GM12878 (cell line): ENCODE data around the gene PELI2. TPM values are rescaled to one million over a fixed set of nuclear protein-coding genes. Genes with fewer than 3 reads are reported as not detected.

Source experiments
- ATAC-seq: fragments of 200-7000 bp; cut with Tn5 transposase; 3 replicates; pipeline ENCODE4 v1.9.1; 2020; ENCODE audit warnings: mild to moderate bottlenecking, moderate library complexity
- BruUV-seq: library from RNA; stranded (reverse); fragments of 400-500 nt; replicated peaks from 2 replicates; lab custom pipeline; 2021; lab: Mats Ljungman, UMichigan
- CTCF ChIA-PET: fragments of 300-600 bp; sonication (Branson Sonifier 250); formaldehyde crosslinking; extraction: SDS; loops from one replicate; lab custom pipeline; 2021; ENCODE audit warnings: inconsistent platforms; lab: Yijun Ruan, JAX
- POLR2A ChIA-PET: fragments of 350-600 bp; formaldehyde crosslinking; extraction: SDS; loops from one replicate; lab custom pipeline; 2021; ENCODE audit warnings: inconsistent platforms; lab: Charles Lee
- RAD21 ChIA-PET: fragments of 300-600 bp; sonication (Branson Sonifier 250); formaldehyde crosslinking; loops from one replicate; lab custom pipeline; 2023; ENCODE audit warnings: antibody characterized with exemption; ENCODE audit not compliant: unreplicated experiment; lab: Charles Lee
- SMC1A ChIA-PET: fragments of 300-600 bp; sonication (Branson Sonifier 250); formaldehyde crosslinking; loops from one replicate; lab custom pipeline; 2023; ENCODE audit not compliant: unreplicated experiment, uncharacterized antibody; lab: Charles Lee
- DNase-seq: peaks from one replicate; pipeline ENCODE4 v3.0.0-alpha.2; 2011; ENCODE audit warnings: low read depth, low spot score
- FAIRE-seq: peaks from 3 replicates; lab custom pipeline; 2011; peaks lifted over from hg19 to GRCh38; lab: Jason Lieb, UNC
- H2AFZ ChIP-seq: 2 replicates; pipeline ENCODE4 v1.6.0; 2011; ENCODE audit warnings: low read depth, low read length, control low read depth; ENCODE audit not compliant: control insufficient read depth
- H3K27ac ChIP-seq: 2 replicates; pipeline ENCODE4 v1.5.1; 2011; ENCODE audit warnings: control low read depth; ENCODE audit not compliant: control insufficient read depth, insufficient read depth
- H3K27me3 ChIP-seq, 2 experiments: replicated peaks in 1 of 2; 2 replicates each; pipeline versions ENCODE4 v1.6.0 to v1.6.1; 2011; ENCODE audit warnings: low read length in 1 of 2; ENCODE audit not compliant: control insufficient read depth in 2 of 2, insufficient read depth in 2 of 2
- H3K36me3 ChIP-seq, 2 experiments: 2 replicates each; pipeline ENCODE4 v1.5.1; 2011; ENCODE audit warnings: low read length in 1 of 2; ENCODE audit not compliant: control insufficient read depth in 2 of 2, insufficient read depth in 2 of 2
- H3K4me1 ChIP-seq: 2 replicates; pipeline ENCODE4 v1.6.1; 2011; ENCODE audit warnings: mild to moderate bottlenecking, low read length, moderate library complexity, mixed read lengths; ENCODE audit not compliant: control insufficient read depth, insufficient read depth
- H3K4me2 ChIP-seq: 2 replicates; pipeline ENCODE4 v1.6.0; 2011; ENCODE audit warnings: control low read depth; ENCODE audit not compliant: control insufficient read depth, insufficient read depth
- H3K4me3 ChIP-seq: fragments of 200-600 bp; sonication (generic); 2 replicates; pipeline ENCODE4 v1.5.1; 2016
- H3K79me2 ChIP-seq: 2 replicates; pipeline ENCODE4 v1.6.0; 2011; ENCODE audit warnings: low read length; ENCODE audit not compliant: control insufficient read depth, insufficient read depth
- H3K9ac ChIP-seq: 2 replicates; pipeline ENCODE4 v1.8.0; 2011; ENCODE audit warnings: low read length, control low read depth, mixed read lengths; ENCODE audit not compliant: control insufficient read depth, insufficient read depth
- H3K9me3 ChIP-seq: replicated peaks from 3 replicates; pipeline ENCODE4 v1.5.1; 2011; ENCODE audit warnings: mild to moderate bottlenecking, low read length; ENCODE audit not compliant: control insufficient read depth, insufficient read depth
- H4K20me1 ChIP-seq: 2 replicates; pipeline ENCODE4 v1.6.0; 2011; ENCODE audit not compliant: control insufficient read depth, insufficient read depth
- HDAC2 ChIP-seq: fragments of 200-600 bp; sonication (generic); IDR thresholded peaks from 2 replicates; pipeline ENCODE4 v1.6.1; 2017
- JUND ChIP-seq: IDR thresholded peaks from 2 replicates; pipeline ENCODE4 v1.6.1; 2012; ENCODE audit warnings: low read depth, mild to moderate bottlenecking, low read length, improper control_type of control experiment, moderate library complexity
- NBN ChIP-seq: fragments of 450-650 bp; IDR thresholded peaks from 2 replicates; pipeline ENCODE4 v1.6.1; 2016
- NR2F1 ChIP-seq: fragments of 450-650 bp; conservative IDR thresholded peaks from 2 replicates; pipeline ENCODE4 v1.6.1; 2017; ENCODE audit warnings: mild to moderate bottlenecking
- RUNX3 ChIP-seq: IDR thresholded peaks from 2 replicates; pipeline ENCODE4 v1.6.1; 2012; ENCODE audit warnings: low read length, inconsistent platforms
- SREBF2 ChIP-seq: IDR thresholded peaks from 2 replicates; pipeline ENCODE4 v1.6.1; 2012; ENCODE audit warnings: mild to moderate bottlenecking, low read length
- ZNF207 ChIP-seq: fragments of 450-650 bp; IDR thresholded peaks from 2 replicates; pipeline ENCODE4 v1.6.1; 2014; ENCODE audit warnings: antibody characterized with exemption, mild to moderate bottlenecking, borderline replicate concordance
- ZNF217 ChIP-seq: fragments of 450-650 bp; IDR thresholded peaks from 2 replicates; pipeline ENCODE4 v1.6.1; 2017; ENCODE audit warnings: antibody characterized with exemption, mild to moderate bottlenecking
- WGBS: methylation state at CpG from one replicate; pipeline ENCODE4 v1.1.6; 2016; ENCODE audit warnings: low lambda C conversion rate; ENCODE audit not compliant: insufficient replicate concordance, insufficient coverage; ENCODE audit errors: missing lambda C conversion rate; 5-methylcytosine and 5-hydroxymethylcytosine counted together
- in situ Hi-C: fragments of 300-500 bp; cut with MboI; formaldehyde crosslinking; loops from 9 replicates; pipeline ENCODE4 v1.14.3; 2018; ENCODE audit warnings: mixed read lengths
- intact Hi-C: fragments of 100-400 bp; cut with micrococcal nuclease; formaldehyde crosslinking; loops from one replicate; pipeline ENCODE4 v1.14.2; 2022; ENCODE audit not compliant: unreplicated experiment
- polyA plus RNA-seq, 11 experiments: library from polyadenylated mRNA; depleted of rRNA in 4 of 11; unstranded in 6 of 11; stranded (reverse) in 5 of 11; fragments of >200 nt; fragmentation: Nextera tagmentation in 4 of 11; fragmentation: Illumina TruSeq in 1 of 11; extraction: Ambion mirVana in 4 of 11; extraction: Trizol in 1 of 11; gene quantifications; 1 replicate in 1 of 11; 2 replicates in 10 of 11; pipeline versions ENCODE4 v1.2.1 to v1.2.3, GENCODE V29; 2011 to 2016; ENCODE audit warnings: inconsistent platforms in 2 of 11, missing spikeins in 2 of 11, low read depth in 1 of 11
- total RNA-seq, 4 experiments: library from RNA; depleted of rRNA in 3 of 4; stranded (reverse); fragments of >200 nt in 3 of 4; fragmentation: Illumina TruSeq in 1 of 4; extraction: Trizol in 1 of 4; gene quantifications; 2 replicates each; pipeline versions ENCODE4 v1.2.1 to v1.2.3, GENCODE V29; 2013 to 2021
- TF ChIP-seq, protein P1 (sequence below): fragments of 450-650 bp; IDR thresholded peaks from 2 replicates; pipeline ENCODE4 v1.6.1; 2017; ENCODE audit warnings: mild to moderate bottlenecking, moderate library complexity

PELI2 gene
- total and polyA plus RNA-seq, 10 of the 15 experiments (the other 5 are each of a cell fraction or from before 2014, with no cell fraction given) = under 0.01 to 0.10 (median 0.01) TPM; not detected in 3

DNA sequence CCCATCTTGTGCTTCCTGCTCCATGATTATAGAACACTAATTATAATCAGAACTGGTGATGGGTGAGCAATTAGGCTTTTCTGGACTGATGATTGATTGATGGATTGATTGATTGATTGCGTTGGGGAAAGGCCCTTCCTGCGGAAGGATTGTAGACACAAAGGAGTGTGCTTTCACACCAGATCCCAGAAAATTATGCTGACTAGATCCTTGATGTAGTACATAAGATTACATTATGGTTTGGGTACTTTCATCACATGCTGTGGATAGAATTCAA, 8.4 kb downstream of the PELI2 start:
- Histone ChIP-seq H3K4me3 (no peak overlapping the region), H4K20me1 (no peaks in the 10 kb centered on the region), H3K4me2 (no peak overlapping the region), H3K9me3 (no peaks in the 10 kb centered on the region), H3K36me3 (no peaks in the 10 kb centered on the region), H3K27me3 (no peaks in the 10 kb centered on the region; a peak in 2 of 4 replicates), H3K79me2 (no peaks in the 10 kb centered on the region), H2AFZ (no peak overlapping the region), H3K4me1 (no peaks in the 10 kb centered on the region), H3K27ac (no peak overlapping the region), H3K9ac (no peak overlapping the region)
- FAIRE-seq (no peak), ATAC-seq (no peak)
- RAD21 ChIA-PET = no interaction called here
- SMC1A ChIA-PET = no interaction called here
- POLR2A ChIA-PET = no interaction called here
- no TSS peak for BruUV-seq
- intact Hi-C loops = no loop called here
- in situ Hi-C loops = no loop called here
- WGBS = 54% methylated on average over 2 of the region's 2 CpGs
- CTCF ChIA-PET = interaction anchor here (0.8 kb wide), 1 partner anchor 452 kb away, joined by 4 read pairs; no protein-coding TSS in a partner anchor
- TF ChIP-seq ZNF217 = no peak
- no peak for TF ChIP-seq RUNX3
- no peak for TF ChIP-seq NBN
- no peak for TF ChIP-seq ZNF207
- TF ChIP-seq SREBF2 = no peak
- TF ChIP-seq HDAC2 = no peak
- TF ChIP-seq, protein P1, sequence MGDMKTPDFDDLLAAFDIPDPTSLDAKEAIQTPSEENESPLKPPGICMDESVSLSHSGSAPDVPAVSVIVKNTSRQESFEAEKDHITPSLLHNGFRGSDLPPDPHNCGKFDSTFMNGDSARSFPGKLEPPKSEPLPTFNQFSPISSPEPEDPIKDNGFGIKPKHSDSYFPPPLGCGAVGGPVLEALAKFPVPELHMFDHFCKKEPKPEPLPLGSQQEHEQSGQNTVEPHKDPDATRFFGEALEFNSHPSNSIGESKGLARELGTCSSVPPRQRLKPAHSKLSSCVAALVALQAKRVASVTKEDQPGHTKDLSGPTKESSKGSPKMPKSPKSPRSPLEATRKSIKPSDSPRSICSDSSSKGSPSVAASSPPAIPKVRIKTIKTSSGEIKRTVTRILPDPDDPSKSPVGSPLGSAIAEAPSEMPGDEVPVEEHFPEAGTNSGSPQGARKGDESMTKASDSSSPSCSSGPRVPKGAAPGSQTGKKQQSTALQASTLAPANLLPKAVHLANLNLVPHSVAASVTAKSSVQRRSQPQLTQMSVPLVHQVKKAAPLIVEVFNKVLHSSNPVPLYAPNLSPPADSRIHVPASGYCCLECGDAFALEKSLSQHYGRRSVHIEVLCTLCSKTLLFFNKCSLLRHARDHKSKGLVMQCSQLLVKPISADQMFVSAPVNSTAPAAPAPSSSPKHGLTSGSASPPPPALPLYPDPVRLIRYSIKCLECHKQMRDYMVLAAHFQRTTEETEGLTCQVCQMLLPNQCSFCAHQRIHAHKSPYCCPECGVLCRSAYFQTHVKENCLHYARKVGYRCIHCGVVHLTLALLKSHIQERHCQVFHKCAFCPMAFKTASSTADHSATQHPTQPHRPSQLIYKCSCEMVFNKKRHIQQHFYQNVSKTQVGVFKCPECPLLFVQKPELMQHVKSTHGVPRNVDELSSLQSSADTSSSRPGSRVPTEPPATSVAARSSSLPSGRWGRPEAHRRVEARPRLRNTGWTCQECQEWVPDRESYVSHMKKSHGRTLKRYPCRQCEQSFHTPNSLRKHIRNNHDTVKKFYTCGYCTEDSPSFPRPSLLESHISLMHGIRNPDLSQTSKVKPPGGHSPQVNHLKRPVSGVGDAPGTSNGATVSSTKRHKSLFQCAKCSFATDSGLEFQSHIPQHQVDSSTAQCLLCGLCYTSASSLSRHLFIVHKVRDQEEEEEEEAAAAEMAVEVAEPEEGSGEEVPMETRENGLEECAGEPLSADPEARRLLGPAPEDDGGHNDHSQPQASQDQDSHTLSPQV = no peak
- no peak for TF ChIP-seq JUND
- no peak for TF ChIP-seq NR2F1
- TF ChIP-seq, all 136 proteins: peak for 0
- no peak for DNase-seq
